GM19035 (cell line): ENCODE data around the gene SAMD11.

Source experiments
- ATAC-seq: cut with Tn5 transposase; IDR thresholded peaks from one replicate; pipeline ENCODE4 v1.9.1; 2021; ENCODE audit not compliant: unreplicated experiment

SAMD11 gene

DNA sequence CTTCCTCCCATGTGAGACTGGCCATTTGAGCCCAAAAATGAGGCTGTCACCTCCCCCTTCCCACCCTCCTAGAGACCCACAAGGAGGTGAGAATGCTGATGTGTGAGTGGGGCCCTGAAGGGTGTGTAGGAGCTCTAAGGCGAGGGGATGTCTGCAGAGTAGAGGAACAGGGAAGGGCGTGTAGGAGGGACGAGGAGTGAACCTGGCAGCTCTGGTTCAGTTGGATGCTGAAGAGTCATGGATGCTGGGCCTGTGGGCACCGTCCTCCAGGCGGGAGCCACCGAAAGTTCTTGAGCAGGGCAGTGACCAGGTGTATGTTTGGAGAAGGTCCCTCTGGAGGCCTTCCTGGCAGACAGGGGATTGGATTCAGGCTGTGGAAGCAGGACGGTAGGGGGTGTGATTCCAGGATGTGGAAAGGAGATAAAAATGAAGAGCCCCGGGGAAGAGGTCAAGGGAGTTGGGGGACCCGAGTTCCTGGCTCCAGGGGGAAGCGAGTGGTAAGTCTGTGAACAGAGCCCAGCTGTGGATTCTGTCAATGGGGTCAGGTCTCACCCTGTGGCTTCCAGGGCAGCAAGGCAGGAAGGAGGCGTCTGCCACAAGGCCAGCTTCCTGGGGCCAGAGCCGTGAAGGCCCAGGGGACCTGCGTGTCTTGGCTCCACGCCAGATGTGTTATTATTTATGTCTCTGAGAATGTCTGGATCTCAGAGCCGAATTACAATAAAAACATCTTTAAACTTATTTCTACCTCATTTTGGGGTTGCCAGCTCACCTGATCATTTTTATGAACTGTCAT lies 7.9 kb downstream of the SAMD11 start:
- ATAC-seq, result no peak

GRCh38 chr1:932173-932510 lies 8.4 kb downstream of the SAMD11 start:
- no peak for ATAC-seq

DNA sequence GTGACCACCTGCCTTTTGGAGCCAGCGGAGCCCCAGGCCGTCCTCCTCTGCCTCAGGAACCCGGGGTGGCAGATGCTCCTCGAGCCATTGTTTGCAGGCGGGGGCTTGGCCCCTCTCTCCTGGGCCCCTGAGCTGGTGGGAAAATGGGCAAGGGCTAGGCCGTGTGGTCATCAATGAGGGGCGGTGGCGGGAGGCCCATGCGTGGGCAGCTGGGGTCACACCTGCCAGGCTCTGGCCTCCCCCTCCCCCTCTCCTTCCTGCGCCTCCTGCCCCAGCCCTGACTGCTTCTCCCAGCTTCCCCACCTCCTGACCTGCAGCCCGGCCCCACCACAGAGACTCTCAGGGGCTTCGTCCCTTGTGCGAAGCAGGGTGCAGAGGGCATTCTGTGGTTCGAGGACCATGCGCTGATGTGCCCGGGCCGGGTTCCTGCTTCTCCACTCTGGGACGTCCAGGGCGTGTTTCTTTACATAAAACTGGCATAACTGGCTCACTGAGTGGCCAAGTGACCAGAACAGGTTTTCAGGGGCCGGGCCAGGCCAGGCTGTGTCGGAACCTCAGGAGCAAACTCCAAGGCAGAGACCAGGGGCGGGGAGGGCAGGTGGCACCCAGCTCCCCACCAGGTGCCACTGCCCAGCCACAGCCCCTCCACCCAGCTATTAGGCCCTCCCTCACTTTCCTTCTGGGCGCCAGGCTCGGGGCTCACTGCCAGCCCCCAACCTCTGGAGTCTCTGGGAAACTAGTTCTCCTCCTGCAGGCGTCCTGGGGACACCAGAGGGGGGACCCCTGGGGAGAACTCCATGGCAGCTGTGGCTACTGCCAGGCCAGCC lies 9.3 kb downstream of the SAMD11 start:
- ATAC-seq, result no peak

DNA sequence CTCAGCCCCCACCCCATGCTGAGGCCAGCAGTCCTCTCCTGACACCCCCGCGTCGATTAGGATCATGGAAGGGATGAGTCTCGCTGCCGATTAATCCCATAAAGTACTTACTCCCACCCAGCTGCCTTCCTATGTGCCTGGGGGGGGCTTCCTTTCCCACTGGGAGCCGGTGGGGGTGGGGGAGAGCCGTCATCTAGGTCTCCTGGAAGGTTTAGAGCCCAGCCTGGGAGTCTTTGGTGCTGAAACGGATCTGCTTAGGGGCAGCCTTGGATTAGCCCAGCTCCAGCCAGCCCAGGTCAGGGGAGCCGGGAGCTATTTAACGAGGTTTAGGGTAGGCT lies 9.8 kb downstream of the SAMD11 start:
- ATAC-seq, result no peak

- no peak for ATAC-seq
Observed at GRCh38 chr1:934991-935750, 11.4 kb downstream of the SAMD11 start.

- ATAC-seq, result no peak
Observed at GRCh38 chr1:935751-936231, 12.1 kb downstream of the SAMD11 start.

- ATAC-seq, result no peak
Observed at GRCh38 chr1:936348-937264, 12.9 kb downstream of the SAMD11 start.

DNA sequence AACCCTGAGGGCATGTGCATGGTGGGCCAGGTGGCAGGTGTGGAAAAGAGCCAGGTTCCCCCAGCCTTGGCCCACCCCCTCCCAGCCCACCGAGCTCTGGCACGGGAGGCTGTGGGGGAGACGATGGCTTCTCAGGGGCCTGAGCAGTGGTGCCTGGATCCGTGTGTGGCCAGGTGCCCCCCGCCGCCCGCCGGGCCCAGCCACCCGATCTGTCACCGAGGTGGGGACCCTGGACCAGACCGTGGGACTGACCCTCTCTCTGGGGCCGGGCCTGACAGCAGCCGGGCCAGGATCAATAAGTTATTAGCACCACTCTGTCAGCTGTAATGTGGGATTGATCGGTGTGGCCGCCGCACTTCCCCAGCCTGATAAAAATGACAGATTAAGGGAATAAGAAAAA lies 13.8 kb downstream of the SAMD11 start:
- no peak for ATAC-seq

GRCh38 chr1:938088-938683 lies 14.5 kb downstream of the SAMD11 start:
- no peak for ATAC-seq

DNA sequence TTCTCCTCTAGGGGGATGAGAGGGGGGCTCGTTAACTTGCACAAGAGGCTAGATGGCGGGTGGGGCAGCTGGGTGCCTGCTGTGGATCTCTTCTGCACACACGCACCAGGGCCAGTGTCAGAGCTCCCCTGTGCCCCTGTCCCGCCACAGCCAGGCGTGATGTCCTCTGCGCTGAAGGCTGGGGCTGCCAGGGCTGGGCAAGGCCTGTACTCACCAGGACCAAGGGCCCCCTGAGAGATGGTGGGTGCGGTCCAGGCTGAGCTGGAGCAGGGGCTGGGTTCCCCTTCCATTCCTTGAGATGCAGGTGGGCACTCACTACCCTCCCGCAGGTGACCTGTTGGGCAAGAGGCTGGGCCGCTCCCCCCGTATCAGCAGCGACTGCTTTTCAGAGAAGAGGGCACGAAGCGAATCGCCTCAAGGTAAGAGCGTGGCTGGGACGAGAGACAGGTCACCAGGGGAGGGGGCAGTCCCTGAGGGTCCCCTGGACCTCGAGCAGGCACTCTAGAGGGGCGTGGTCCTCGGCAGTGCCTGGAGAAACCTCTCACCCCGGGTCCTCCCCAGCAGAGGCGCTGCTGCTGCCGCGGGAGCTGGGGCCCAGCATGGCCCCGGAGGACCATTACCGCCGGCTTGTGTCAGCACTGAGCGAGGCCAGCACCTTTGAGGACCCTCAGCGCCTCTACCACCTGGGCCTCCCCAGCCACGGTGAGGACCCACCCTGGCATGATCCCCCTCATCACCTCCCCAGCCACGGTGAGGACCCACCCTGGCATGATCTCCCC lies 15.2 kb downstream of the SAMD11 start:
- no peak for ATAC-seq

- ATAC-seq, result no peak
Observed at GRCh38 chr1:939511-940106, 15.9 kb downstream of the SAMD11 start.

GRCh38 chr1:940107-941014 lies 16.6 kb downstream of the SAMD11 start:
- ATAC-seq, result no peak

GRCh38 chr1:941015-941587 lies 17.4 kb downstream of the SAMD11 start:
- no peak for ATAC-seq

DNA sequence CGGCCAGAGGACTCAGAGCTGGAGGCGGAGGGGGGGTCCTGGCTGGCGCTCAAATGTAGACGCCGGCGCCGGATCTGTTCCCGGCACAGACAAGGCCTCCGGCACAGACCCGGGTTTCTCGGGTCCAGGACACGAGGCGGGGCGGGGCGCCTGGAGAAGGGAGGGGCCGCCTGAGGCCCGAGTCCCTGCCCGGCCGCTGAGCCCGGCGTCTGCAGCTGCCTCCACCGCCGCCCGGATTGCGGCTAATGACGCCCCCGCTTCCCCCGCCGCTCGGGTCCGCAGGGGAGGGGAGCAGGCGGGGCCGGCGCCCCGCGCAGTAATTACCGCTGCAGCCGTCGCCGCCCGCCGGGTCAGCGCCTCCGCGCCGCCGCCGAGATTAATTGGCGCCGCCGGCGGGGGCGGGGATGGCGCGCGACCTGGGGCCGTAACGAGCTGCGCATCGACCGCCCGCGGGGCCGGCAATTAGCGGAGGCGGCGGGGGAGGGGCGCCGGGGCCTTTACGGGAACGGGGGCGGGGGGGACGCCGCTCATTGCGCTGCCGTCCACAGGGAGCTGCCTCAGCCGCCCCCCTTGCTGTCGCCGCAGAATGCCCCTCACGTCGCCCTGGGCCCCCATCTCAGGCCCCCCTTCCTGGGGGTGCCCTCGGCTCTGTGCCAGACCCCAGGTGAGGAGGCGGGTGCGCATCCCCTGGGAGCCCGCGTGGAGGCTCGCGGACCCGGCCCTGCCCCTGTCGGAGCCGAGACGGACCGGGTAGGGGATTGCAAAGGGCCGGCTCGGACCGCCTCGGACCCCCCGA lies 18.1 kb downstream of the SAMD11 start:
- no peak for ATAC-seq

GRCh38 chr1:942411-942821 lies 18.7 kb downstream of the SAMD11 start:
- no peak for ATAC-seq

DNA sequence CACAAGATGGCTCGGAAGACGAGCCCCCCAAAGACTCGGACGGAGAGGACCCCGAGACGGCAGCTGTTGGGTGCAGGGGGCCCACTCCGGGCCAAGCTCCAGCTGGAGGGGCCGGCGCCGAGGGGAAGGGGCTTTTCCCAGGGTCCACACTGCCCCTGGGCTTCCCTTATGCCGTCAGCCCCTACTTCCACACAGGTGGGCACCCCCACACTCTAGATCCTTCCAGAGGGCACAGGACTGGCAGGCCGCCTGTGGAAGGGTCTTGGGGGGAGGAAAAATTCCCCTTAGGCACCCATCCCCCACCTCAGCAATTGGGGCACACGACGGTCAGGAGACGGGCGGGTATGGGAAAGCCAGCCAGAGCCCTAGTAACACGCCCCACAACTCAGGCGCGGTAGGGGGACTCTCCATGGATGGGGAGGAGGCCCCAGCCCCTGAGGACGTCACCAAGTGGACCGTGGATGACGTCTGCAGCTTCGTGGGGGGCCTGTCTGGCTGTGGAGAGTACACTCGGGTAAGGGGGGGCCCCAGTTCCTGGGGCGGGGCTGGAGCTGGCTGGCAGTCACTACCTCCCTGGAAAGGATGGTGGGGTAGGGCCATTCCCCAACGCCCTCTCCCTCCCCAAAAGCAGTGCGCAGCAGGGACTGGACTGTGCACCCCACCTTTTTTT lies 19.3 kb downstream of the SAMD11 start:
- ATAC-seq, result no peak
